Measurements from ENCODE around the gene AKNAD1. TPM values are rescaled to one million over a fixed set of nuclear protein-coding genes. Genes with fewer than 3 reads are reported as not detected.

The AKNAD1 gene
- total and polyA plus RNA-seq, 2 of the 8 experiments (the other 6 are each of a cell fraction or from before 2014, with no cell fraction given) = not detected

DNA sequence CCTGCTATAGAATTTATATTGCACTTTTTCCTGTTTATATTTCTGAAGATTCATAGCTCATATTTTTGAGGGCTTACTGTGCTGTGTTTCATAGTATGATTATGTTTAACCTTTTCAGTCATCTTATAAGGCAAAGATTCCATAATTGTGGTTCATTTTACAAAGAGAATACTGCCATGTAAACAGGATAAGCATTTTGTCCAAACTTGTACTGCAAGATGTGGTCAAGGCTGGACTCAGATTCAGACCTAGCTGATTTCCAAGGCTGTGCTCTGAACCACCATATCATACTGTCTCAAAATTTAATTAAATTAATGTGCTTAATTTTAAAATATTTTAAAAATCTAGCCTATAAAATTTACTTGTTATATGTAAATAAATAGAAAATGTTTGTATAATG is 79.1 kb downstream of the AKNAD1 start:
- Histone ChIP-seq H2AK5ac (ENCODE audit: low read depth, low read length) (no peak overlapping the region), H3K4me2 (ENCODE audit: insufficient read depth in 1 of 2, low read depth in 2 of 2, low read length in 2 of 2) (no peak overlapping the region), H3K4ac (replicated peaks; ENCODE audit: insufficient read length, low read depth, low read length) (no peak overlapping the region), H4K20me1 (replicated peaks in 1 of 2; ENCODE audit: control insufficient read depth in 1 of 2, insufficient read depth in 2 of 2, low read length in 2 of 2) (no peaks in the 10 kb centered on the region), H3K9me3 (ENCODE audit: insufficient read depth in 2 of 2, low read depth in 1 of 2, low read length in 1 of 2) (no peaks in the 10 kb centered on the region), H3K4me1 (replicated peaks in 1 of 4; ENCODE audit: control insufficient read depth in 3 of 4, insufficient read depth in 4 of 4, low read length in 3 of 4) (no peaks in the 10 kb centered on the region), H3K23ac (ENCODE audit: insufficient read length) (no peak overlapping the region), H2BK15ac (ENCODE audit: low read length) (no peak overlapping the region), H4K5ac (ENCODE audit: insufficient read length, low read depth, low read length) (no peak overlapping the region), H2BK120ac (replicated peaks; ENCODE audit: low read depth, low read length) (no peak overlapping the region), H2BK12ac (ENCODE audit: low read depth, low read length) (no peak overlapping the region), H3K4me3 (ENCODE audit: extremely low read depth in 1 of 4, insufficient read depth in 2 of 4, low read depth in 3 of 4, low read length in 4 of 4) (no peak overlapping the region), H4K91ac (replicated peaks; ENCODE audit: insufficient read length, low read length) (no peak overlapping the region), H3K79me1 (ENCODE audit: low read depth, low read length) (no peaks in the 10 kb centered on the region), H3K14ac (ENCODE audit: insufficient read length) (no peak overlapping the region), H2AFZ (ENCODE audit: low read length) (no peak overlapping the region), H3K9ac (replicated peaks in 1 of 4; ENCODE audit: extremely low read depth in 1 of 4, low read depth in 3 of 4, low read length in 3 of 4) (no peak overlapping the region), H3K18ac (ENCODE audit: extremely low read depth, low read length) (no peak overlapping the region), H3K56ac (replicated peaks; ENCODE audit: insufficient read length, low read depth, low read length) (no peak overlapping the region), H2BK20ac (ENCODE audit: low read length) (no peak overlapping the region), H3K79me2 (ENCODE audit: control insufficient read depth in 1 of 2, insufficient read depth in 2 of 2, low read length in 2 of 2) (no peaks in the 10 kb centered on the region), H2BK5ac (ENCODE audit: low read depth, low read length) (no peak overlapping the region), H4K8ac (ENCODE audit: extremely low read depth, insufficient read depth, low read length) (no peak overlapping the region), H3K36me3 (ENCODE audit: control insufficient read depth in 2 of 4, insufficient read depth in 4 of 4, low read length in 3 of 4) (peaks cover 0 to 40% (median 15%) of the 10 kb centered on the region in 4 experiments; a peak in 4 of 8 replicates), H3K23me2 (ENCODE audit: low read depth, low read length) (no peaks in the 10 kb centered on the region), H3K27ac (ENCODE audit: low read depth, low read length) (no peak overlapping the region), H3K27me3 (replicated peaks in 1 of 4; ENCODE audit: control insufficient read depth in 3 of 4, extremely low read depth in 1 of 4, insufficient read depth in 3 of 4, low read length in 3 of 4) (no peaks in the 10 kb centered on the region)
- FAIRE-seq (no peak), DNase-seq (ENCODE audit: low read depth in 1 of 2, low spot score in 2 of 2) (no peak)
- ChIA-PET POLR2A (ENCODE audit: partially characterized antibody) (no interaction called here), CTCF (ENCODE audit: partially characterized antibody) (no interaction called here)
- TF ChIP-seq, protein P1, sequence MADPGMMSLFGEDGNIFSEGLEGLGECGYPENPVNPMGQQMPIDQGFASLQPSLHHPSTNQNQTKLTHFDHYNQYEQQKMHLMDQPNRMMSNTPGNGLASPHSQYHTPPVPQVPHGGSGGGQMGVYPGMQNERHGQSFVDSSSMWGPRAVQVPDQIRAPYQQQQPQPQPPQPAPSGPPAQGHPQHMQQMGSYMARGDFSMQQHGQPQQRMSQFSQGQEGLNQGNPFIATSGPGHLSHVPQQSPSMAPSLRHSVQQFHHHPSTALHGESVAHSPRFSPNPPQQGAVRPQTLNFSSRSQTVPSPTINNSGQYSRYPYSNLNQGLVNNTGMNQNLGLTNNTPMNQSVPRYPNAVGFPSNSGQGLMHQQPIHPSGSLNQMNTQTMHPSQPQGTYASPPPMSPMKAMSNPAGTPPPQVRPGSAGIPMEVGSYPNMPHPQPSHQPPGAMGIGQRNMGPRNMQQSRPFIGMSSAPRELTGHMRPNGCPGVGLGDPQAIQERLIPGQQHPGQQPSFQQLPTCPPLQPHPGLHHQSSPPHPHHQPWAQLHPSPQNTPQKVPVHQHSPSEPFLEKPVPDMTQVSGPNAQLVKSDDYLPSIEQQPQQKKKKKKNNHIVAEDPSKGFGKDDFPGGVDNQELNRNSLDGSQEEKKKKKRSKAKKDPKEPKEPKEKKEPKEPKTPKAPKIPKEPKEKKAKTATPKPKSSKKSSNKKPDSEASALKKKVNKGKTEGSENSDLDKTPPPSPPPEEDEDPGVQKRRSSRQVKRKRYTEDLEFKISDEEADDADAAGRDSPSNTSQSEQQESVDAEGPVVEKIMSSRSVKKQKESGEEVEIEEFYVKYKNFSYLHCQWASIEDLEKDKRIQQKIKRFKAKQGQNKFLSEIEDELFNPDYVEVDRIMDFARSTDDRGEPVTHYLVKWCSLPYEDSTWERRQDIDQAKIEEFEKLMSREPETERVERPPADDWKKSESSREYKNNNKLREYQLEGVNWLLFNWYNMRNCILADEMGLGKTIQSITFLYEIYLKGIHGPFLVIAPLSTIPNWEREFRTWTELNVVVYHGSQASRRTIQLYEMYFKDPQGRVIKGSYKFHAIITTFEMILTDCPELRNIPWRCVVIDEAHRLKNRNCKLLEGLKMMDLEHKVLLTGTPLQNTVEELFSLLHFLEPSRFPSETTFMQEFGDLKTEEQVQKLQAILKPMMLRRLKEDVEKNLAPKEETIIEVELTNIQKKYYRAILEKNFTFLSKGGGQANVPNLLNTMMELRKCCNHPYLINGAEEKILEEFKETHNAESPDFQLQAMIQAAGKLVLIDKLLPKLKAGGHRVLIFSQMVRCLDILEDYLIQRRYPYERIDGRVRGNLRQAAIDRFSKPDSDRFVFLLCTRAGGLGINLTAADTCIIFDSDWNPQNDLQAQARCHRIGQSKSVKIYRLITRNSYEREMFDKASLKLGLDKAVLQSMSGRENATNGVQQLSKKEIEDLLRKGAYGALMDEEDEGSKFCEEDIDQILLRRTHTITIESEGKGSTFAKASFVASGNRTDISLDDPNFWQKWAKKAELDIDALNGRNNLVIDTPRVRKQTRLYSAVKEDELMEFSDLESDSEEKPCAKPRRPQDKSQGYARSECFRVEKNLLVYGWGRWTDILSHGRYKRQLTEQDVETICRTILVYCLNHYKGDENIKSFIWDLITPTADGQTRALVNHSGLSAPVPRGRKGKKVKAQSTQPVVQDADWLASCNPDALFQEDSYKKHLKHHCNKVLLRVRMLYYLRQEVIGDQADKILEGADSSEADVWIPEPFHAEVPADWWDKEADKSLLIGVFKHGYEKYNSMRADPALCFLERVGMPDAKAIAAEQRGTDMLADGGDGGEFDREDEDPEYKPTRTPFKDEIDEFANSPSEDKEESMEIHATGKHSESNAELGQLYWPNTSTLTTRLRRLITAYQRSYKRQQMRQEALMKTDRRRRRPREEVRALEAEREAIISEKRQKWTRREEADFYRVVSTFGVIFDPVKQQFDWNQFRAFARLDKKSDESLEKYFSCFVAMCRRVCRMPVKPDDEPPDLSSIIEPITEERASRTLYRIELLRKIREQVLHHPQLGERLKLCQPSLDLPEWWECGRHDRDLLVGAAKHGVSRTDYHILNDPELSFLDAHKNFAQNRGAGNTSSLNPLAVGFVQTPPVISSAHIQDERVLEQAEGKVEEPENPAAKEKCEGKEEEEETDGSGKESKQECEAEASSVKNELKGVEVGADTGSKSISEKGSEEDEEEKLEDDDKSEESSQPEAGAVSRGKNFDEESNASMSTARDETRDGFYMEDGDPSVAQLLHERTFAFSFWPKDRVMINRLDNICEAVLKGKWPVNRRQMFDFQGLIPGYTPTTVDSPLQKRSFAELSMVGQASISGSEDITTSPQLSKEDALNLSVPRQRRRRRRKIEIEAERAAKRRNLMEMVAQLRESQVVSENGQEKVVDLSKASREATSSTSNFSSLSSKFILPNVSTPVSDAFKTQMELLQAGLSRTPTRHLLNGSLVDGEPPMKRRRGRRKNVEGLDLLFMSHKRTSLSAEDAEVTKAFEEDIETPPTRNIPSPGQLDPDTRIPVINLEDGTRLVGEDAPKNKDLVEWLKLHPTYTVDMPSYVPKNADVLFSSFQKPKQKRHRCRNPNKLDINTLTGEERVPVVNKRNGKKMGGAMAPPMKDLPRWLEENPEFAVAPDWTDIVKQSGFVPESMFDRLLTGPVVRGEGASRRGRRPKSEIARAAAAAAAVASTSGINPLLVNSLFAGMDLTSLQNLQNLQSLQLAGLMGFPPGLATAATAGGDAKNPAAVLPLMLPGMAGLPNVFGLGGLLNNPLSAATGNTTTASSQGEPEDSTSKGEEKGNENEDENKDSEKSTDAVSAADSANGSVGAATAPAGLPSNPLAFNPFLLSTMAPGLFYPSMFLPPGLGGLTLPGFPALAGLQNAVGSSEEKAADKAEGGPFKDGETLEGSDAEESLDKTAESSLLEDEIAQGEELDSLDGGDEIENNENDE (IDR thresholded peaks at IDR 0.05; ENCODE audit: insufficient replicate concordance, low read length) = no peak
- no peak for TF ChIP-seq GTF2F1 (IDR thresholded peaks at IDR 0.05; ENCODE audit: borderline replicate concordance, low read depth, low read length)
